Neural cell (in vitro differentiated cells): ENCODE measurements around the gene TOX2. TPM values are rescaled to one million over a fixed set of nuclear protein-coding genes. Genes with fewer than 3 reads are reported as not detected.

Experiments used
- H2AFZ ChIP-seq: fragments of 200-600, 300-800 bp; sonication (generic), shearing (Covaris generic); 2 replicates; pipeline ENCODE4 v1.6.0; 2014; ENCODE audit warnings: low read depth, mild to moderate bottlenecking, antibody characterized with exemption, low read length, moderate library complexity
- H3F3A ChIP-seq: fragments of 200-600 bp; shearing (Covaris generic); 2 replicates; pipeline ENCODE4 v1.6.1; 2016; ENCODE audit warnings: mild to moderate bottlenecking, moderate library complexity, mixed read lengths, antibody characterized with exemption, low read length; ENCODE audit not compliant: insufficient read depth, poor library complexity, severe bottlenecking
- H3K27ac ChIP-seq: fragments of 200-600, 300-800 bp; sonication (generic), shearing (Covaris generic); 2 replicates; pipeline ENCODE4 v1.5.1; 2014; ENCODE audit warnings: mild to moderate bottlenecking, low read length, moderate library complexity
- H3K27me3 ChIP-seq: fragments of 300-800, 200-600 bp; sonication (generic), shearing (Covaris generic); 2 replicates; pipeline ENCODE4 v1.6.0; 2014; ENCODE audit warnings: mild to moderate bottlenecking, low read depth, low read length, moderate library complexity; ENCODE audit not compliant: insufficient read depth
- H3K36me3 ChIP-seq: fragments of 300-800, 200-600 bp; sonication (generic), shearing (Covaris generic); 2 replicates; pipeline ENCODE4 v1.5.1; 2014; ENCODE audit warnings: mild to moderate bottlenecking, antibody characterized with exemption, low read length, moderate library complexity; ENCODE audit not compliant: insufficient read depth
- H3K4me2 ChIP-seq: fragments of 300-800, 200-600 bp; sonication (generic), shearing (Covaris generic); 2 replicates; pipeline ENCODE4 v1.6.0; 2014; ENCODE audit warnings: mild to moderate bottlenecking, low read length
- H3K4me3 ChIP-seq: fragments of 300-800, 200-600 bp; sonication (generic), shearing (Covaris generic); 2 replicates; pipeline ENCODE4 v1.5.1; 2014; ENCODE audit warnings: mild to moderate bottlenecking, low read length, moderate library complexity
- H3K79me2 ChIP-seq: fragments of 200-600 bp; shearing (Covaris generic); replicated peaks from 2 replicates; pipeline ENCODE4 v1.6.0; 2014; ENCODE audit warnings: mild to moderate bottlenecking, low read length, moderate library complexity; ENCODE audit not compliant: insufficient read depth
- H3K9ac ChIP-seq: fragments of 300-800, 200-600 bp; sonication (generic), shearing (Covaris generic); 2 replicates; pipeline ENCODE4 v1.6.1; 2016; ENCODE audit warnings: mild to moderate bottlenecking, low read length, mixed read lengths
- H3K9me2 ChIP-seq: fragments of 200-600 bp; shearing (Covaris generic); 2 replicates; pipeline ENCODE4 v1.6.1; 2016; ENCODE audit warnings: mild to moderate bottlenecking, low read length, mixed read lengths; ENCODE audit not compliant: insufficient read depth
- H3K9me3 ChIP-seq: fragments of 200-600, 300-800 bp; sonication (generic), shearing (Covaris generic); 2 replicates; pipeline ENCODE4 v1.6.1; 2016; ENCODE audit warnings: mild to moderate bottlenecking, mixed run types, low read length, moderate library complexity, mixed read lengths
- H4K20me1 ChIP-seq: fragments of 200-600 bp; shearing (Covaris generic); 2 replicates; pipeline ENCODE4 v1.6.1; 2016; ENCODE audit warnings: mild to moderate bottlenecking, mixed run types; ENCODE audit not compliant: insufficient read depth
- CTCF ChIP-seq: fragments of 450-650 bp; IDR thresholded peaks from 2 replicates; pipeline ENCODE4 v1.5.1; 2014; ENCODE audit warnings: antibody characterized with exemption, mild to moderate bottlenecking, moderate library complexity; ENCODE audit not compliant: poor library complexity, severe bottlenecking
- EP300 ChIP-seq: fragments of 450-650 bp; conservative IDR thresholded peaks from 2 replicates; pipeline ENCODE4 v1.6.1; 2014; ENCODE audit warnings: antibody characterized with exemption, mild to moderate bottlenecking, moderate library complexity; ENCODE audit not compliant: poor library complexity, severe bottlenecking
- EZH2 ChIP-seq: fragments of 200-600, 300-800 bp; shearing (Covaris generic), sonication (generic); IDR thresholded peaks from 2 replicates; pipeline ENCODE4 v1.6.1; 2014; ENCODE audit warnings: antibody characterized with exemption, low read length, borderline replicate concordance, mild to moderate bottlenecking; ENCODE audit not compliant: insufficient read depth, poor library complexity, severe bottlenecking
- MXI1 ChIP-seq: fragments of 450-650 bp; conservative IDR thresholded peaks from 2 replicates; pipeline ENCODE4 v1.6.1; 2014; ENCODE audit warnings: antibody characterized with exemption, mild to moderate bottlenecking; ENCODE audit not compliant: poor library complexity, severe bottlenecking
- POLR2AphosphoS5 ChIP-seq: IDR thresholded peaks from 2 replicates; pipeline ENCODE4 v1.6.1; 2012
- RAD21 ChIP-seq: fragments of 450-650 bp; conservative IDR thresholded peaks from 2 replicates; pipeline ENCODE4 v1.6.1; 2014; ENCODE audit warnings: antibody characterized with exemption, mild to moderate bottlenecking, moderate library complexity
- REST ChIP-seq: IDR thresholded peaks from 2 replicates; pipeline ENCODE4 v1.6.1; 2012; ENCODE audit warnings: borderline replicate concordance
- SMC3 ChIP-seq: fragments of 450-650 bp; conservative IDR thresholded peaks from 2 replicates; pipeline ENCODE4 v1.6.1; 2014; ENCODE audit warnings: antibody characterized with exemption, mild to moderate bottlenecking, moderate library complexity; ENCODE audit not compliant: poor library complexity
- TAF1 ChIP-seq: IDR thresholded peaks from 2 replicates; pipeline ENCODE4 v1.6.1; 2012; ENCODE audit warnings: low read depth
- polyA plus RNA-seq: library from polyadenylated mRNA; depleted of rRNA; stranded (reverse); fragments of >200 nt; gene quantifications from 2 replicates; pipeline ENCODE4 v1.2.3, GENCODE V29; 2014

TOX2 gene
- polyA plus RNA-seq, 1 donor from 2014 or later = 0.89 TPM

GRCh38 chr20:43911066-43911465 is 3.6 kb upstream of the TOX2 start:
- H2AFZ ChIP-seq = no peak overlapping the region
- peaks cover 20% of the 10 kb centered on the region for H3K27me3 ChIP-seq
- H4K20me1 ChIP-seq = no peaks in the 10 kb centered on the region
- no peak overlapping the region for H3K4me2 ChIP-seq
- TF ChIP-seq MXI1 (no peak), EZH2 (no peak), EP300 (no peak), TAF1 (no peak), SMC3 (no peak), CTCF (no peak), REST (no peak), RAD21 (no peak), POLR2AphosphoS5 (no peak)
- no peaks in the 10 kb centered on the region for H3K36me3 ChIP-seq
- H3K9me2 ChIP-seq = no peaks in the 10 kb centered on the region
- no peak overlapping the region for H3K4me3 ChIP-seq
- no peak overlapping the region for H3K9ac ChIP-seq
- no peaks in the 10 kb centered on the region for H3K79me2 ChIP-seq
- no peak overlapping the region for H3K27ac ChIP-seq
- no peaks in the 10 kb centered on the region for H3K9me3 ChIP-seq
- no peaks in the 10 kb centered on the region for H3F3A ChIP-seq

DNA sequence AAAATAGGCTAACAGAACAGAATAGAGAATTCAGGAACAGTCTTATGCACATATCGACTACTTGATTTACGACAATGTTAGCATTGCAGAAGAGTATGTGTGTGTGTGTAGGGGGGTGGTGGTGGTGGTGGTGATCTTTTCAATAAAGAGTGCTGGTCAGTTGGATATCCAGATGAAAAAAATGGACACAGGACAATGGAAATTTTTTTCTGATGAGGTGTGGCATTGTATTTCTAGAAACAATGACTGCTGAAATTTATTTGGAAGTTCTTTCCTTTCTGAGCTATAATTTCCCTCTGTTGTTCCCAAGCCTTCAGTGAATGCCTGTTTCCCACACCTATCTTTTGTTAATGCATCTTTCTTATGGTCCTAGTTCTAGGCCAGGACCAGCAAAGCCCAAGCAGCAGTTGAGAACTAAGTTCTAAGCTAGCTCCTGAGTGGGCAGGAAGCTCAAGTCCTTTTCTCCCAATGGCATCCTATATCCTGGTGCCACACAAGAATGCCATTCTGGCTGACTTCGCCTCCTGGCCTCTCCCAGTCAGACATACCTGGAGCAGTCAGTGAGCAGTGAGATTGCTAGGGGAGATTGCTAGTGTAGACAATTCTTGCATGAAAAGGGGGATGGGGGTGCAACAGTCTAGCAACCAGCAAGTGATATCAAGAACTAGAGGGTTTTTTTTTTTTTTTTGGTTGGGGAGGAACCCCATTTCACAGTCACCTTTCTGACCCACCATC is 1.2 kb upstream of the TOX2 start:
- Histone ChIP-seq H3K79me2 (peaks cover 4% of the 10 kb centered on the region), H3K4me3 (no peak overlapping the region), H4K20me1 (no peaks in the 10 kb centered on the region), H3K9me3 (no peaks in the 10 kb centered on the region), H3K27ac (no peak overlapping the region), H3K27me3 (peaks cover 31% of the 10 kb centered on the region), H3K9me2 (no peaks in the 10 kb centered on the region), H3K4me2 (no peak overlapping the region), H3F3A (no peaks in the 10 kb centered on the region), H2AFZ (no peak overlapping the region), H3K36me3 (no peaks in the 10 kb centered on the region), H3K9ac (no peak overlapping the region)
- TF ChIP-seq CTCF (no peak), REST (no peak), TAF1 (no peak), EZH2 (no peak)
